SU-DHL-6 (cell line): Measurements from ENCODE around the gene TTC36.
A peak's percentile ranks its signal among the peaks of the same experiment; 100 is the strongest.
"Not testable (repeated sequence)": the region's sequence is repeated elsewhere in the genome, so short reads cannot be mapped to it uniquely, and the experiment has no call there.

ENCODE experiments used
- H2AFZ ChIP-seq: fragments of 200-600 bp; sonication (generic); 2 replicates; pipeline ENCODE4 v1.6.1; 2014; ENCODE audit warnings: low read depth, mild to moderate bottlenecking, moderate library complexity, mixed read lengths, antibody characterized with exemption, low read length; ENCODE audit not compliant: severe bottlenecking
- H3F3A ChIP-seq: fragments of 200-600 bp; shearing (Covaris generic); 2 replicates; pipeline ENCODE4 v1.6.0; 2016; ENCODE audit warnings: antibody characterized with exemption, mild to moderate bottlenecking; ENCODE audit not compliant: insufficient read depth
- H3K27ac ChIP-seq: fragments of 200-600 bp; sonication (generic); 2 replicates; pipeline ENCODE4 v1.5.1; 2016; ENCODE audit warnings: low read depth, mild to moderate bottlenecking, low read length, moderate library complexity, mixed read lengths
- H3K27me3 ChIP-seq: fragments of 200-600 bp; sonication (generic), shearing (Covaris generic); 2 replicates; pipeline ENCODE4 v1.6.0; 2014; ENCODE audit warnings: mild to moderate bottlenecking, low read length
- H3K36me3 ChIP-seq: fragments of 200-600 bp; sonication (generic); 2 replicates; pipeline ENCODE4 v1.6.1; 2014; ENCODE audit warnings: mild to moderate bottlenecking, low read length, mixed read lengths
- H3K4me2 ChIP-seq: fragments of 300-600, 200-600 bp; shearing (Covaris generic), sonication (generic); 2 replicates; pipeline ENCODE4 v1.6.0; 2014; ENCODE audit warnings: low read length, low read depth, mild to moderate bottlenecking; ENCODE audit not compliant: poor library complexity, severe bottlenecking
- H3K4me3 ChIP-seq: fragments of 200-600 bp; sonication (generic); 2 replicates; pipeline ENCODE4 v1.5.1; 2014; ENCODE audit warnings: antibody characterized with exemption, low read length, mild to moderate bottlenecking, mixed read lengths; ENCODE audit not compliant: insufficient read depth, poor library complexity, severe bottlenecking
- H3K79me2 ChIP-seq: fragments of 200-600 bp; sonication (generic); 2 replicates; pipeline ENCODE4 v1.6.1; 2014; ENCODE audit warnings: mild to moderate bottlenecking, low read length, moderate library complexity; ENCODE audit not compliant: insufficient read depth
- H3K9ac ChIP-seq: fragments of 200-600 bp; sonication (generic); 2 replicates; pipeline ENCODE4 v1.7.0; 2014; ENCODE audit warnings: mild to moderate bottlenecking, low read length
- H3K9me2 ChIP-seq: fragments of 200-600 bp; sonication (generic); replicated peaks from 2 replicates; pipeline ENCODE4 v1.6.1; 2014; ENCODE audit warnings: low read length; ENCODE audit not compliant: insufficient read depth
- H3K9me3 ChIP-seq: fragments of 200-600 bp; sonication (generic); 2 replicates; pipeline ENCODE4 v1.6.1; 2014; ENCODE audit warnings: low read length, mixed read lengths; ENCODE audit not compliant: insufficient read depth
- H4K20me1 ChIP-seq: fragments of 200-600 bp; sonication (generic); 2 replicates; pipeline ENCODE4 v1.6.1; 2014; ENCODE audit warnings: low read depth, mild to moderate bottlenecking, antibody characterized with exemption, low read length, moderate library complexity, mixed read lengths
- EZH2phosphoT487 ChIP-seq: fragments of 200-600 bp; sonication (generic), shearing (Covaris generic); conservative IDR thresholded peaks from 2 replicates; pipeline ENCODE4 v1.6.1; 2018; ENCODE audit warnings: mild to moderate bottlenecking, antibody characterized with exemption, low read length, moderate library complexity, mixed read lengths
- TF ChIP-seq, protein P1 (sequence below): fragments of 200-600 bp; sonication (generic); IDR thresholded peaks from one replicate; pipeline ENCODE4 v1.5.1; 2017; ENCODE audit warnings: antibody characterized with exemption, mild to moderate bottlenecking, low read length, moderate library complexity; ENCODE audit not compliant: insufficient read depth, poor library complexity, severe bottlenecking

Gene TTC36

DNA sequence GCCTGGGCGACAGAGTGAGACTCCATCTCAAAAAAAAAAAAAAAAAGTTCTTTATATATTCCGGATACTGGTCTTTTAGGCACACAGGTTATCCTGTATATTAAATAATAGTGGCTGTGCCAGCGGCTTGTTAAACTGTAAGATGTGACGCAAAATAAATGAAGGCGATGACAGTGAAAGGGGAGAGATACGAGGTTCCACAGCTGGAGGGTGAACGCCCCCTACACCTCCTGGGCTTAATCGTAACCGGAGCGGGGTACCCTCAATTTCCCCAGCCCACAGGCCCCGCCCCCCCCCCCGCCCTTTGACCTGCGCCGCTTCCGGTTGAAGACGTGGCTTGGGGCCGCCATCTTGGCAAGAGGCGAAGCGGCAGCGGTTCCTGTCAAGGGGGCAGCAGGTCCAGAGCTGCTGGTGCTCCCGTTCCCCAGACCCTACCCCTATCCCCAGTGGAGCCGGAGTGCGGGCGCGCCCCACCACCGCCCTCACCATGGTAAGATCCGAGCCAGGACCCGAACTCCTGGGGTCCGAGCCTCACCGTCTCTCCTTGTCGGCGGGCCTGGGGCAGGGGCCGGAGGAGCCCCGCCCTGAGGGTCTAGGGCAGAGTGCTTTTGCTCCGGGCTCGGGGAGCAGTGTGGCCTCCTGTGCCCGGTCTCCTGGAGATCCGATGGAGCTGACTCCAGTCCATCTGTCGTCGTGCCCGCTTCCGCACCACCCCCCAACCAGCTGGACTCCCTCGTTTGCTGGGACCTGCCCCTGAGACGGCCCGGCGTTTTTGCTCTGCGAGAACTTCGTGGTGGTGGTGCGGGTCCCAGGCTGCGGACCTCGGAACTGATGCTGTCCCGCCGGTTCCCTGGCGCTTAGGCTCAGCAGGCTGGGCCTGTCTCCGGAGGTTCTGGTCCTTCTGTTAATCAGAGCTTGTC is 45.0 kb downstream of the TTC36 start, which contains the start of gene ARCN1:
TSS of gene ARCN1 (plus strand) at position 349 of the 920 bp plus-strand sequence. CDS start at position 488, 139 bp downstream.
- no peak for TF ChIP-seq EZH2phosphoT487
- TF ChIP-seq, protein P1, sequence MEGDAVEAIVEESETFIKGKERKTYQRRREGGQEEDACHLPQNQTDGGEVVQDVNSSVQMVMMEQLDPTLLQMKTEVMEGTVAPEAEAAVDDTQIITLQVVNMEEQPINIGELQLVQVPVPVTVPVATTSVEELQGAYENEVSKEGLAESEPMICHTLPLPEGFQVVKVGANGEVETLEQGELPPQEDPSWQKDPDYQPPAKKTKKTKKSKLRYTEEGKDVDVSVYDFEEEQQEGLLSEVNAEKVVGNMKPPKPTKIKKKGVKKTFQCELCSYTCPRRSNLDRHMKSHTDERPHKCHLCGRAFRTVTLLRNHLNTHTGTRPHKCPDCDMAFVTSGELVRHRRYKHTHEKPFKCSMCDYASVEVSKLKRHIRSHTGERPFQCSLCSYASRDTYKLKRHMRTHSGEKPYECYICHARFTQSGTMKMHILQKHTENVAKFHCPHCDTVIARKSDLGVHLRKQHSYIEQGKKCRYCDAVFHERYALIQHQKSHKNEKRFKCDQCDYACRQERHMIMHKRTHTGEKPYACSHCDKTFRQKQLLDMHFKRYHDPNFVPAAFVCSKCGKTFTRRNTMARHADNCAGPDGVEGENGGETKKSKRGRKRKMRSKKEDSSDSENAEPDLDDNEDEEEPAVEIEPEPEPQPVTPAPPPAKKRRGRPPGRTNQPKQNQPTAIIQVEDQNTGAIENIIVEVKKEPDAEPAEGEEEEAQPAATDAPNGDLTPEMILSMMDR: no peak
- H3K36me3 ChIP-seq: 0 out of 2 replicates have a peak, but pooled peaks cover 2% of the 10 kb centered on the region
- peak within 1 kb of the TSS; percentile 84 for H2AFZ ChIP-seq
- peak within 1 kb of the TSS; percentile 71 for H3K4me2 ChIP-seq
- peaks cover 5% of the 10 kb centered on the region for H3F3A ChIP-seq
- H3K9ac ChIP-seq: peak within 1 kb of the TSS; percentile 99
- H3K4me3 ChIP-seq: peak within 1 kb of the TSS; percentile 99
- no peaks in the 10 kb centered on the region for H3K9me2 ChIP-seq
- peaks cover 51% of the 10 kb centered on the region for H3K79me2 ChIP-seq
- peaks cover 24% of the 10 kb centered on the region; the same call in 1 of the 2 replicates for H4K20me1 ChIP-seq
- H3K9me3 ChIP-seq: no peaks in the 10 kb centered on the region
- peak within 1 kb of the TSS; percentile 70 for H3K27ac ChIP-seq
- no peaks in the 10 kb centered on the region for H3K27me3 ChIP-seq

DNA sequence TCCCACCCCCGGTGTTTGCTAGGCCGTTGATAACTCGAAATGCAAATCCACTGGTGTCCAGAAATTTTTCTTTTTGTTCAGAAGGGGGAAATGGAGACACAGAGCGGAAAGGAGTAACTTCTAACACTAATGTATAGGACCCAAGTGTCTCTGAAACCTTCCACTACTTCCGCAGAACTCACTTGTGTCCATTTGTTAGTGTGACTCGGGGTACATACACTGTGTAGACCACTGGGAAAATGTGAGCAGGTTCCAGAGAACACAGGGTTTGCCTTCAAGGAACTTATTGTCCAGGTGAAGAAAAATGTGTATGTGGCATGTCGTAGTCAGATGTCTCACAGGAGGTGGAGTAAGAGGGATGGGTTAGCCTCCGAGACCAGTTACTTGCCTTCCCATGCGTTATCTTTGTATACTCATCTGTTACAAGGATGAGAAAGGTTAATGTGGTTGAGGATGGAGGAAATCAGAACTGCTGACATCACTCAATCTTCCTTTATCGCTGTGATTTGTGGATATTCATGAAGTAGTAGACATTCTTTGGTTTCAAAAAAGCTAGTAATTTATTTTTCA is 45.8 kb downstream of the TTC36 start:
- TF ChIP-seq, protein P1: no peak
- TF ChIP-seq EZH2phosphoT487: no peak
- Histone ChIP-seq H4K20me1 (peaks cover 28% of the 10 kb centered on the region), H3K4me3 (peak overlapping the region; percentile 99), H3F3A (peaks cover 5% of the 10 kb centered on the region), H3K27me3 (no peaks in the 10 kb centered on the region), H3K36me3 (0 out of 2 replicates have a peak, but pooled peaks cover 2% of the 10 kb centered on the region), H3K4me2 (peak overlapping the region; percentile 71), H3K9me2 (no peaks in the 10 kb centered on the region), H3K9me3 (no peaks in the 10 kb centered on the region), H3K27ac (peak overlapping the region; percentile 70), H3K9ac (peak overlapping the region; percentile 99), H3K79me2 (peaks cover 58% of the 10 kb centered on the region), H2AFZ (peak overlapping the region; percentile 84)

- Histone ChIP-seq H2AFZ (no peak overlapping the region), H3K9me2 (no peaks in the 10 kb centered on the region), H3K27ac (no peak overlapping the region), H3K4me2 (peak overlapping the region; percentile 71), H4K20me1 (peaks cover 28% of the 10 kb centered on the region), H3K27me3 (no peaks in the 10 kb centered on the region), H3K9ac (no peak overlapping the region), H3K79me2 (peaks cover 72% of the 10 kb centered on the region), H3K36me3 (0 out of 2 replicates have a peak, but pooled peaks cover 2% of the 10 kb centered on the region), H3K4me3 (no peak overlapping the region), H3K9me3 (no peaks in the 10 kb centered on the region), H3F3A (peaks cover 5% of the 10 kb centered on the region)
- TF ChIP-seq, protein P1: no peak
- TF ChIP-seq EZH2phosphoT487: no peak
These were observed 47.4 kb downstream of the TTC36 start for GRCh38 chr11:118574636-118575035.

- peaks cover 85% of the 10 kb centered on the region for H3K79me2 ChIP-seq
- not testable (repeated sequence) for H2AFZ ChIP-seq, H3K9ac ChIP-seq, H3F3A ChIP-seq, H3K4me3 ChIP-seq, H3K36me3 ChIP-seq, H3K27ac ChIP-seq, H3K9me2 ChIP-seq, H3K27me3 ChIP-seq, H3K4me2 ChIP-seq, H3K9me3 ChIP-seq
- H4K20me1 ChIP-seq: peaks cover 28% of the 10 kb centered on the region
These were observed 50.7 kb downstream of the TTC36 start for GRCh38 chr11:118577995-118578394.
